SK-N-SH (cell line): ENCODE results near the gene MYPN.

Source experiments
- CHD2 ChIP-seq: fragments of 150-350 bp; IDR thresholded peaks from 2 replicates; pipeline ENCODE4 v1.6.1; 2018; ENCODE audit warnings: low read length; ENCODE audit not compliant: partially characterized antibody
- CTCF ChIP-seq: fragments of 200-600 bp; sonication (generic); IDR thresholded peaks from 2 replicates; pipeline ENCODE4 v1.6.1; 2017; ENCODE audit warnings: antibody characterized with exemption, mild to moderate bottlenecking, moderate library complexity
- EP300 ChIP-seq, 2 experiments: IDR thresholded peaks; 2 replicates each; pipeline versions ENCODE4 v1.4.0 to v1.6.1; 2012; ENCODE audit warnings: borderline replicate concordance in 1 of 2, low read depth in 1 of 2, low read length in 1 of 2
- MXI1 ChIP-seq: IDR thresholded peaks from 2 replicates; pipeline ENCODE4 v1.6.1; 2012; ENCODE audit warnings: mild to moderate bottlenecking, low read depth, low read length, improper control_type of control experiment

- no peak for TF ChIP-seq MXI1
- no peak for TF ChIP-seq CTCF
- no peak for TF ChIP-seq EP300 (IDR thresholded peaks at IDR 0.05; ENCODE audit: borderline replicate concordance in 1 of 2, low read depth in 1 of 2, low read length in 1 of 2)
- no peak for TF ChIP-seq CHD2
Measured at GRCh38 chr10:68146133-68146532, 36.8 kb downstream of the MYPN start.
